Bronchial epithelial cell (primary cell): ENCODE data around the gene PIAS2. TPM values are rescaled to one million over a fixed set of nuclear protein-coding genes. Genes with fewer than 3 reads are reported as not detected.
A peak's percentile ranks its signal among the peaks of the same experiment; 100 is the strongest.

ENCODE experiments used
- DNase-seq: peaks from one replicate; pipeline ENCODE4 v3.0.0-alpha.2; 2010; ENCODE audit warnings: low read depth
- FAIRE-seq: peaks from 2 replicates; lab custom pipeline; 2011; peaks lifted over from hg19 to GRCh38; lab: Jason Lieb, UNC
- H3K27me3 ChIP-seq: 2 replicates; pipeline ENCODE4 v1.5.1; 2011; ENCODE audit warnings: low read length; ENCODE audit not compliant: control insufficient read depth, insufficient read depth
- H3K36me3 ChIP-seq: 2 replicates; pipeline ENCODE4 v1.5.1; 2011; ENCODE audit warnings: low read length; ENCODE audit not compliant: control insufficient read depth, insufficient read depth
- H3K4me3 ChIP-seq: 2 replicates; pipeline ENCODE4 v1.5.1; 2011; ENCODE audit warnings: mild to moderate bottlenecking, low read depth, low read length, control low read depth
- CTCF ChIP-seq: IDR thresholded peaks from 2 replicates; pipeline ENCODE4 v1.5.1; 2011; ENCODE audit warnings: mild to moderate bottlenecking, moderate library complexity, low read length, control low read depth, inconsistent platforms; ENCODE audit not compliant: insufficient read depth, severe bottlenecking
- total RNA-seq: library from RNA; depleted of rRNA; stranded (reverse); fragments of >200 nt; gene quantifications from 2 replicates; pipeline ENCODE4 v1.2.1, GENCODE V29; 2014

The PIAS2 gene
- total RNA-seq, 1 donor from 2014 or later, result 12.9 TPM

GRCh38 chr18:46770708-46771107, 146.6 kb downstream of the PIAS2 start:
- no peak overlapping the region for H3K4me3 ChIP-seq
- peak; percentile 23 for FAIRE-seq
- no peaks in the 10 kb centered on the region for H3K27me3 ChIP-seq
- no peak for DNase-seq
- no peaks in the 10 kb centered on the region for H3K36me3 ChIP-seq
- TF ChIP-seq CTCF, result no peak

- FAIRE-seq, result no peak
- no peaks in the 10 kb centered on the region for H3K27me3 ChIP-seq
- H3K4me3 ChIP-seq, result no peak overlapping the region
These were observed 149.0 kb downstream of the PIAS2 start for GRCh38 chr18:46768166-46768921.

GRCh38 chr18:46767217-46767616, 150.1 kb downstream of the PIAS2 start:
- Histone ChIP-seq H3K4me3 (no peak overlapping the region), H3K27me3 (no peaks in the 10 kb centered on the region), H3K36me3 (no peaks in the 10 kb centered on the region)
- no peak for DNase-seq
- FAIRE-seq, result no peak
- TF ChIP-seq CTCF, result no peak

More at GRCh38 chr18:46768166-46768921, 149.0 kb downstream of the PIAS2 start:
- no peak for DNase-seq
- TF ChIP-seq CTCF, result no peak
- no peaks in the 10 kb centered on the region for H3K36me3 ChIP-seq

GRCh38 chr18:46764586-46764985, 152.7 kb downstream of the PIAS2 start:
- Histone ChIP-seq H3K27me3 (peaks cover 3% of the 10 kb centered on the region), H3K4me3 (no peak overlapping the region), H3K36me3 (no peaks in the 10 kb centered on the region)
- no peak for DNase-seq
- TF ChIP-seq CTCF, result no peak
- no peak for FAIRE-seq

- DNase-seq (no peak), FAIRE-seq (no peak)
- no peaks in the 10 kb centered on the region for H3K36me3 ChIP-seq
- H3K27me3 ChIP-seq, result peaks cover 20% of the 10 kb centered on the region
- no peak for TF ChIP-seq CTCF
- H3K4me3 ChIP-seq, result no peak overlapping the region
These were observed 156.1 kb downstream of the PIAS2 start for GRCh38 chr18:46761059-46761769.
